GM13976 (cell line): ENCODE data around the gene HOMER2.

Source experiments
- DNase-seq: peaks from one replicate; pipeline ENCODE4 v3.0.0; 2012; ENCODE audit warnings: low spot score
- CTCF ChIP-seq: IDR thresholded peaks from 2 replicates; pipeline ENCODE4 v1.5.1; 2012; ENCODE audit warnings: borderline replicate concordance, mild to moderate bottlenecking; ENCODE audit not compliant: insufficient read depth; ENCODE audit errors: extremely low read depth, missing control alignments, control extremely low read depth
- in situ Hi-C: fragments of 300-500 bp; cut with MboI; formaldehyde crosslinking; loops from one replicate; pipeline ENCODE4 v1.12.0; 2022; ENCODE audit warnings: low sequenced_read_pairs, mixed read lengths, inconsistent platforms; ENCODE audit not compliant: unreplicated experiment

HOMER2 gene

GRCh38 chr15:82934100-82934880 lies 18.2 kb downstream of the HOMER2 start:
- no peak for DNase-seq
- in situ Hi-C loops, result no loop called here
- TF ChIP-seq CTCF, result no peak

- no peak for DNase-seq
- in situ Hi-C loops, result no loop called here
- no peak for TF ChIP-seq CTCF
Observed at GRCh38 chr15:82933576-82933975, 18.9 kb downstream of the HOMER2 start.

- in situ Hi-C loops, result no loop called here
- DNase-seq, result no peak
- TF ChIP-seq CTCF, result no peak
Observed at GRCh38 chr15:82931221-82931620, 21.3 kb downstream of the HOMER2 start.

- in situ Hi-C loops, result no loop called here
- DNase-seq, result no peak
- TF ChIP-seq CTCF, result no peak
Observed at GRCh38 chr15:82930461-82930860, 22.1 kb downstream of the HOMER2 start.

GRCh38 chr15:82928711-82929110 lies 23.8 kb downstream of the HOMER2 start:
- in situ Hi-C loops, result no loop called here
- TF ChIP-seq CTCF, result no peak
- no peak for DNase-seq

GRCh38 chr15:82923744-82924143 lies 28.8 kb downstream of the HOMER2 start:
- no peak for TF ChIP-seq CTCF
- DNase-seq, result no peak
- in situ Hi-C loops, result no loop called here
